Activated T-helper 1 cell treated with anti-CD3 and anti-CD28 coated beads, Interleukin-2, amount 50 U/mL, for 16 hours (primary cell): Measurements from ENCODE around the gene GATAD2B.
"Not testable (repeated sequence)": the region's sequence is repeated elsewhere in the genome, so short reads cannot be mapped to it uniquely, and the experiment has no call there.

ENCODE experiments used
- DNase-seq, 2 donors: peaks; one replicate each; pipeline ENCODE4 v3.0.0-alpha.2; 2020; ENCODE audit warnings: low read depth in 1 of 2, low spot score in 1 of 2

The GATAD2B gene

DNA sequence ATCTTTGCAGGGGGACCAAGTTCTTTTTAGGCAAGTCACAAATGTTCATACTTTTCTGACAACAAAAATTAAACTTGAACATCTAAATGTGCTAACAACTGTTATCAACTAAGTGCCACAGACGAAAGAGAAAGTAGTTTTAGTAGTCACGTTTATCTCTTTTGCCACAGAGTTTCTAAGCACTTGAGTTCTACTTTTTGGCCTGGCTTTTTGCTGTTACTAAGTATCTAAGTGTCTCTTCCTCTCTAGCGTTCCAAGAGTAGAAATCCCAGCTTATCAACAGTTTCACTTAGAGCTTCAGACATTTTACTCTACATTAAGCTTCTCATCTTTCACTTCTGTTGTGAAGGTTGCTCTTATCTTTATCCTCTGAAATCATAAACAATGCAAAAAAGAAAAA, 34.2 kb downstream of the GATAD2B start:
- no peak for DNase-seq

- DNase-seq: no peak
Observed at GRCh38 chr1:153886127-153886526, 36.6 kb downstream of the GATAD2B start.

DNA sequence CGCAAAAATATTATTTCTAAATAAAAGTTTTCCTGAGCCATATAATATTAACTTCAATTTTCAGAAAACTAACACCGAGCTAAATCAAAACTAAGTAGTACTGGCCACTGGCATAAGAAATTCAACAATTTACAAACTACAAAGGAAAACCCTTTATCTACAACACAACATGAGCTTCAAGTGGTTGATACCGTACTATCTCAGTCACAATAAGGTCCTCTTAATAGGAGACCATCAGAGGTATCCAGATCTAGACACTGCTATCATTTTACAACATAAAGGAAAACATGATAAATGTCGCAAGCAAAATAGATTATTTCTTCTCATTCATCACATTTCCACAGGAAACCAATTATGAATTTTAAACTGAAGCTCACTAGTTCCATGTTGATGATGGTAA, 39.5 kb downstream of the GATAD2B start:
- no peak for DNase-seq

DNA sequence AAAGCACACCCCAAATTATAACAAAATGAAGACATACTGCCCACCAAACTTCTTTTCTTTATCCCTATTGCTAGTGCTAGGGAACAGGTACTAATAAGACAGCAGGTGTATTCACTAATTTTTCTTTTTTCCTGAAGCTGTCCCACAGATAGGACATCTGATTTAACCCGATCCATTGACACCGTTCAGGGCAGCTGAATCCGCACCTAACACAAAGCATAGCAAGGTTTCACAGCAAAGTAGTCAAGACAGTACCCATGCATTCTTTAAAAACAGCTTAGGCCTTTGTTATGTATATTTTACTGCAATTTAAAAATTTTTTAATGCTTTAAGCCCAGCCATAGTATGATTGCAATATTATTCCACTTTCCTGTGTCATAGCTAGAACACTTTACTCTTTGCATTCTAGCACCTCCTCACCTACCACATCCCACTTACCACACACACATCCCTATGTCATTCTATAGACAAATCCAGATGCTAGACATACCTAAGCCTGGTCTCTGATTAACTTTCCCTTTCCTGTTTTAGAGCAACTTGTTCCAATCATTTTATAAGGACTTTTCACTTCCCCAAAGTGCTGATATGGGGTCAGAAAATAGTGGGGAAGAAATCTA, 40.4 kb downstream of the GATAD2B start:
- DNase-seq: no peak

DNA sequence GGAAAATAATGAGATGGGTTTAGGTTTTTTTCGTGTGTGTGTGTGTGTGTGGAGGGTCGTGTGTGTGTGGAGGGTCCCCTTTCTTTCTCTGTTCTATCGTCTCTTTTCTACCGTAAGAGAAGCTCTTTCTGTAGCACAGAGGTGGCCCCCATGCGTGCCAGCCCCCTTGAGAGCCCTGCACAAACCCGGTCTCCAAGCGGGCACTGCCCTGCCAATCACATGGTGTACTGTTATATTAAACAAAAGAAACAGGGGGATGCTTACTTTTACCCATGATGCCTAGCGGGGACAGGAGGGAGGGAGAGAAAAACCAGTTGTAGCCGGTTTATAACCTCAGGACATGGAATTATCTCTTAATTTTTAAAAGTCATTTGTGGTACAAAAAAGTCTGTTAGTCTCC, 41.0 kb downstream of the GATAD2B start:
- DNase-seq: no peak

DNA sequence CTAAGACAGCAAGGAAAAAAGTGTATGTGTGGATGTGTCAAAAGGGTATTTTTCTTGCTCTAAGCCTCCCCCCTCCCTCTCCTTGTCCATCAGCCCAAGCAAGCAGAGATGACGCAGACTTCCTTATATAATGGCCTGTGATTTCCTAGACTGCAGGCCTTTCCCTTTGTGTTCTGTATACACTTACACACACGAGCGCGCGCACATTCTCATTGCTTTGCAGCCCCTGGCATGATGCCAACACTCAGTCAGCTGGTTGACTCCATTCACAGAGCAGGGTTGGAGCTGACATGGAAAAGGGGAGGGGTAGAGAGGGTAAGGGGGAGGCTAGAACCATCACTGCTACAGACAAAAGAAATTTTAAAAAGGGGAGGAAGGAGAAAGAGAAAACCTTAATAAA, 41.8 kb downstream of the GATAD2B start:
- no peak for DNase-seq

DNA sequence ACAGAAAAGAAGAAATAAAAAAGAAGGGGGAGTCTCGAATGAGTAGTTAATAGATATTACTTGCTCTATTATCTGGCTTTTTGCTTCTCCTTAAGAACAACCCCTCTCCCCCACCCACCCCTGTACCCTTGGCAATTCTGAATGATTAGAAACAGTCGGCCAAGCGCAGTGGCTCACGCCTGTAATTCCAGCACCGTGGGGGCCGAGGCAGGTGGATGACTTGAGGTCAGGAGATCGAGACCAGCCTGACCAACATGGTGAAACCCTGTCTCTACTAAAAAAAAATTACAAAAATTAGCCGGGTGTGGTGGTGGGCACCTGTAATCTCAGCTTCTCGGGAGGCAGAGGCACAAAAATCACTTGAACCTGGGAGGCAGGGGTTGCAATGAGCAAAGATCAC, 42.7 kb downstream of the GATAD2B start:
- no peak for DNase-seq

DNA sequence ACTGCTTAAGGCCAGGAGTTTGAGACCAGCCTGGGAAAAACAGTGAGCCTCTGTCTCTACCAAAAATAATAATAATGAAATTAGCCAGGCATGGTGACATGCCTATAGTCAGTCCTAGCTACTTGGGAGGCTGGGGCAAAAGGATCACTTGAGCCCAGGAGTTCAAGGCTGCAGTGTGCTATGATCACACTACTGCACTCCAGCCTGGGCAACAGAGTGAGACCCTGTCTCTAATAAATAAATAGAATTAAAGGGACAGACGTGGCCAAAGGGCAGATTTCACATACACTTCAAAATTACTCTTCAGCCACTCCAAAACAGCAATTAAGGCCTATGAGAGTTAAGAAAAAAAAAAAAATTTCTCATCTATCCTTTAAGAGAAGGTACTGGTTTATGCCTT, 45.7 kb downstream of the GATAD2B start:
- DNase-seq: no peak

DNA sequence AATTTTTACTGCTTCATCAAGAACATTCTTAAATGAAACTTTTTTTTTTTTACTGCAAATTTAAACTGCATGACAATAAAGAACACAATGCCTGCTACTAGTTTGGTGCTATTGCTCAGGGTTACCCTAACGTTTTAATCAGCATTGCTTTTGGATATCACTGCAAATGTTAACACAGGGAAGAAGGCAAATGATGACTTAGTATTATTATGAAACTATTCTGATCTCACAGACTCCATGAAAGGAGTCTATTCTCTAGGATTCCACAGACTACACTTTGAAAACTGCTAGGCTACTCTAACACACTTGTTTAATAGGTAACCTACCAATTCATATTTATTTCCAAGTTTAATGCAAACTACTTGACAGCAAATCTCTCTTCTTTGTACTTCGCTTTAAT, 49.8 kb downstream of the GATAD2B start:
- DNase-seq: no peak

GRCh38 chr1:153872331-153872730, 50.4 kb downstream of the GATAD2B start:
- no peak for DNase-seq

DNA sequence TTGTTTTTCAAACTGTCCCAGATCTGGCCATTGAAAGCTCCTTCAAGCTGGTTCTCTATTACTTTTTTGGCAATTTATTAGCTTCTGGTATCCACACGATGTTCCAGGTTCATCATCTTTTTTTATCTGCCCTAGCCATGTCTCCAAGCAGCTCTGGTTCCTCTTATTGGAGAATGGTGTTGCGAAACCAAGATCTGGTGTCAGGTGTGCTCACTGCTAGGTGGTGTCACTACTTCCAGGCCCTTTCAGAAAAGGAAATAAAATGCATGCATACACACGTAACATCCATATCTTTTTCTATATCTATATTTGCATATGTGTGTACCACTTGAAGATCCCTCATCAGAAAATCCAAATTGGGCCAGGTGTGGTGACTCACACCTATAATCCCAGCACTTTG, 53.3 kb downstream of the GATAD2B start:
- DNase-seq: no peak

GRCh38 chr1:153866045-153866850, 56.5 kb downstream of the GATAD2B start:
- no peak for DNase-seq

DNA sequence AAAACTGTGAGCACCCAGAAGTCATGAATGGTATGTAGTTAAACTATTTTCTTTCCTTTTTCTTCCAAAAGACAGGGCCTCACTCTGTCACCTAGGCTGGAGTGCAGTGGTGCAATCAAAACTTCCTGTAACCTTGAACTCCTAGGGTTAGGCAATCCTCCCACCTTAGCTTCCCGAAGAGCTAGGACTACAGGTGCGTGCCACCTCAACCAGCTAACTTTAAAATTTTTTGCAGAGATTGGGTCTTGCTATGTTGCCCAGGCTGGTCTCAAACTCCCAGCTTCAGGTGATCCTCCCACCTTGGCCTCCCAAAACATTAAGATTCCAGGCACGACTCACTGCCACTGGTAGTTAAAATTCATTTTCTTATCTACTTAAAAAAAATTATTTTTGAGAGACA, 62.5 kb downstream of the GATAD2B start:
- DNase-seq: no peak

DNA sequence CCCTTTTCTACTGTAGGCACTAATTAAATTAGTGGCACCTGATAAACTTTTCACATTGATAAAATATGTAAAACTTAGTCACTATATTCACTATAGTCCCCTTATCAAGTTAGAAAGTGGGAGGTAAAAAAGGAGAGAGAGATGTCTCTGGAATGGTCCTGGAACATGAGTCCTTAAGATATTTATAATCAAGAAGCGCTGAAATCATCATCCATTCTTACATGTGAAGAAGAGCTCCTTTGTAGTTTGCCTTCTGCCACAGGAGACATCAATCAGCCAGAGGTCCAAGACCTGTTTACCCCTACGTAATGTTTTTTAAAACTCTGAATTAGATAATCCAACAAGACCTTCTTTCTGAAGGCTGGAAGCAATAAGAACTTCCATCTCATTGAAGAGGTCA, 65.3 kb downstream of the GATAD2B start:
- DNase-seq: no peak

GRCh38 chr1:153856763-153857162, 66.0 kb downstream of the GATAD2B start:
- DNase-seq: no peak

DNA sequence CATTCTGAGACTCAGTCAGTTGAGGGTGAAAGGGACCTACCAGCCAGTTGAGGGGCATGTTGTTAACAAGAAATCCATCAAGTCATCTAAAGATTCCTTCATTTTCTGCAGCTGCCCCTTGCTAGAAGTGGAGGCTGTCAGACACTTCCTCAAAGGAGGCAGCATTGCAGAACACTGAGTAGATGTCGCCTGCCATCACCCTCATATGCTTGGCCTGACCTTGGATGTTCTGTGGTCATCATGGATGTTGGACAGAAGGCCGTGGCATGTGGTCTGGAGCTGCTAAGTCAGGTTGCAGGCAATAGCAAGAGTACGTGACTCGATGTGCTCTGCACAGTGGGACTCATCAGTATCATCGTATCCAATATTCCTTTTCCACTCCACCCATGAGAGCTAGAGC, 70.6 kb downstream of the GATAD2B start:
- DNase-seq: no peak

- no peak for DNase-seq
Observed at GRCh38 chr1:153849487-153850185, 73.1 kb downstream of the GATAD2B start.

DNA sequence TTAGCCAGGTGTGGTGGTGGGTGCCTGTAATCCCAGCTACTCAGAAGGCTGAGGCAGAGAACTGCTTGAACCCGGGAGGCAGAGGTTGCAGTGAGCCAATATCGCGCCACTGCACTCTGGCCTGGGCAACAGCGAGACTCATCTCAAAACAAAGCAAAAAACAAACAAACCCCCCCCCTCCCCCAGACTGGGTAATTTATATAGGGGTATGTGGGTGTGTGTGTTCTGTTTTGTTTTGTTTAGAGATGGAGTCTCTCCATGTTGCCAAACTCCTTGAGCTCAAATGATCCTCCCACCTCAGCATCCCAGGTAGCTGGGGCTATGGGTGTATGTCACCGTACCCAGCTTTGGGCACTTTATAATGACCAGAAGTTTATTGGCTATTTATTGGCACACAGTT, 74.0 kb downstream of the GATAD2B start:
- no peak for DNase-seq

DNA sequence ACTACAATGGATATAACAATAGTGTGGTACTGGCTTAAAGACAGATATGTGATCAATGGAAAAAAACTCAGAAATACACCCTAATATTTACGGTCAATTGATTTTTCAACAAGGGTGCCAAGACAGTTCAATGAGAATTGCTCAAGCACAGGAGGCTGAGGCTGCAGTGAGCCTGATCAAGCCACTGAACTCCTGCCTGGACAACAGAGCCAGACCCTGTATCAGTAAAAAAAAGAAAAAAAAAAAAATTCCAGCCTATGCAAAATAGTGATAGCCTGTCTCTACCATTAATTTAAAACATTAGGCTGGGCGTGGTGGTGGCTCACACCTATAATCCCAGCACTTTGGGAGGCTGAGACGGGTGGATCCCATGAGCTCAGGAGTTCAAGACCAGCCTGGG, 77.6 kb downstream of the GATAD2B start:
- no peak for DNase-seq

DNA sequence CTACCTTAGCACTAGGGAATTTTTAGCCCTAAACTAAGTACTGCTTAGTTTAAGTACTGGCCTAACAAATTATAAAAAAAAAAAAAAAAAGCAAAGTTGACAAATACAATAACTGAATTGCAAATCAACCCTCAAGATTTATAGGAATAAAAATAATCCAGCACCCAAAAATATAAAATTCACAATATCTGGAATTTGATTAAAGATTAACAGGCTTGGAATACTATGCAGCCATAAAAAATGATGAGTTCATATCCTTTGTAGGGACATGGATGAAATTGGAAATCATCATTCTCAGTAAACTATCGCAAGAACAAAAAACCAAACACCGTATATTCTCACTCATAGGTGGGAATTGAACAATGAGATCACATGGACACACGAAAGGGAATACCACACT, 78.4 kb downstream of the GATAD2B start:
- DNase-seq: not testable (repeated sequence)

DNA sequence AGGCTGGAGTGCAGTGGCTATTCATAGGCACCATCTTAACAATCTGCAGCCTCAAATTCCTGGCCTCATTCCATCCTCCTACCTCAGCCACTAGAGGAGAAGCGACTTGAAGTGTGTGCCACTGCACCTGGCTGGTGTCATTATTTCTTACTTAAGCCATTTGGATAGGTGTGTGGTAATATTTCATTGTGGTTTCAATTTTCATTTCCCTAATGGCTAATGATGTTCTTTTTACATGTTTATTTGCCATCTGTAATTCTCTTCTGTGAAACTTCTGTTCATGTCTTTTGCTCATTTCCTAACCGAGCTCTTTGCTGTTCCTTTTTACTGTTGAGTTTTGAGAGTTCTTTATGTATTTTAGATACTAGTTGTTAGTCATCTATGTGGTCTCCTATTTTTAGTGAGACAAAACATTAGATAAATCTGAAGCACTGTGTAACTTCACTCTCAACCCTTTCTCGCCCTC, 80.7 kb downstream of the GATAD2B start:
- DNase-seq: no peak

GRCh38 chr1:153841463-153841994, 81.2 kb downstream of the GATAD2B start:
- DNase-seq: no peak
